ENCODE measurements around the gene SI.

GRCh38 chr3:165081183-165081582 is 2.9 kb upstream of the SI start:
- TF ChIP-seq CTCF (conservative IDR thresholded peaks at IDR 0.05; ENCODE audit: low read depth, low read length) (no peak), CHD1 (IDR thresholded peaks at IDR 0.05; ENCODE audit: low read depth, low read length) (no peak), POLR2A (IDR thresholded peaks at IDR 0.05; ENCODE audit: low read depth, low read length) (no peak), RAD21 (IDR thresholded peaks at IDR 0.05; ENCODE audit: low read length) (no peak)
- TF ChIP-seq, protein P1, sequence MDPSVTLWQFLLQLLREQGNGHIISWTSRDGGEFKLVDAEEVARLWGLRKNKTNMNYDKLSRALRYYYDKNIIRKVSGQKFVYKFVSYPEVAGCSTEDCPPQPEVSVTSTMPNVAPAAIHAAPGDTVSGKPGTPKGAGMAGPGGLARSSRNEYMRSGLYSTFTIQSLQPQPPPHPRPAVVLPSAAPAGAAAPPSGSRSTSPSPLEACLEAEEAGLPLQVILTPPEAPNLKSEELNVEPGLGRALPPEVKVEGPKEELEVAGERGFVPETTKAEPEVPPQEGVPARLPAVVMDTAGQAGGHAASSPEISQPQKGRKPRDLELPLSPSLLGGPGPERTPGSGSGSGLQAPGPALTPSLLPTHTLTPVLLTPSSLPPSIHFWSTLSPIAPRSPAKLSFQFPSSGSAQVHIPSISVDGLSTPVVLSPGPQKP (IDR thresholded peaks at IDR 0.05; ENCODE audit: borderline replicate concordance, low read depth, low read length), result no peak

Data from IMR-90 (cell line).